Measurements from ENCODE around the gene HOXC4.

DNA sequence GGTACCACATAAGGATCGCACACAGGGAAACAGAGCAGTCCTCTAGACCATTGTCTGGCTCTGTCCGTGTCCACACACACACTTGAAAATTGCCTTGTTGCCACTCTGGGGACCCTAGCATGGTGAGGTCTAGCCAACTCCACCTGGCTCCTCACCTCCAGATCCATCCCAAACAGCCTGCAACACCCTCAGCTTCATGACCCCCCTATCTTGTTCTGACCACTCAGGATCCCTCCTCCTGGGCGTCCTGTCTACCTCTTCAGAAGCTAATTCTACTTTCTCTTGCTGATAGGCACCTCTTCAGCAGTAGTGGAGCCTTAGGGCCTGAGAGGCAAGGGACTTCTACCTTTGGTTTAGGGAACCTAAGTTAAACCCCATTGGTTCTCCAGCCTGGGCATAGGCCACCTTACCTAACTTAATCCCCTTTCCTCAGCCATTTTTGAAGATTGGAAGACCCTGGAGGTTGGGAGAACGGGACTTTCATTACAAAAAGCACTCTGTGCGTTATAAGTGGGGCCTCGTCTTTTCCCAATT lies 21.5 kb upstream of the HOXC4 start:
- TF ChIP-seq MXI1 (conservative IDR thresholded peaks at IDR 0.05; ENCODE audit: poor library complexity, severe bottlenecking) = no peak
- TF ChIP-seq, protein P1, sequence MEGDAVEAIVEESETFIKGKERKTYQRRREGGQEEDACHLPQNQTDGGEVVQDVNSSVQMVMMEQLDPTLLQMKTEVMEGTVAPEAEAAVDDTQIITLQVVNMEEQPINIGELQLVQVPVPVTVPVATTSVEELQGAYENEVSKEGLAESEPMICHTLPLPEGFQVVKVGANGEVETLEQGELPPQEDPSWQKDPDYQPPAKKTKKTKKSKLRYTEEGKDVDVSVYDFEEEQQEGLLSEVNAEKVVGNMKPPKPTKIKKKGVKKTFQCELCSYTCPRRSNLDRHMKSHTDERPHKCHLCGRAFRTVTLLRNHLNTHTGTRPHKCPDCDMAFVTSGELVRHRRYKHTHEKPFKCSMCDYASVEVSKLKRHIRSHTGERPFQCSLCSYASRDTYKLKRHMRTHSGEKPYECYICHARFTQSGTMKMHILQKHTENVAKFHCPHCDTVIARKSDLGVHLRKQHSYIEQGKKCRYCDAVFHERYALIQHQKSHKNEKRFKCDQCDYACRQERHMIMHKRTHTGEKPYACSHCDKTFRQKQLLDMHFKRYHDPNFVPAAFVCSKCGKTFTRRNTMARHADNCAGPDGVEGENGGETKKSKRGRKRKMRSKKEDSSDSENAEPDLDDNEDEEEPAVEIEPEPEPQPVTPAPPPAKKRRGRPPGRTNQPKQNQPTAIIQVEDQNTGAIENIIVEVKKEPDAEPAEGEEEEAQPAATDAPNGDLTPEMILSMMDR (IDR thresholded peaks at IDR 0.05; ENCODE audit: poor library complexity, severe bottlenecking) = no peak
- TF ChIP-seq TAF1 (IDR thresholded peaks at IDR 0.05; ENCODE audit: low read depth) = no peak
- TF ChIP-seq EZH2 (IDR thresholded peaks at IDR 0.05; ENCODE audit: borderline replicate concordance, insufficient read depth, low read length, poor library complexity, severe bottlenecking) = no peak
